Heart right ventricle (tissue), 16 donors: ENCODE results near the gene EFCAB6. TPM values are rescaled to one million over a fixed set of nuclear protein-coding genes. Genes with fewer than 3 reads are reported as not detected.

Experiments used
- ATAC-seq, 8 donors: fragments of 200-7000 bp; cut with Tn5 transposase; one replicate each; pipeline ENCODE4 v1.9.1; 2020; ENCODE audit warnings: mild to moderate bottlenecking in 8 of 8, moderate library complexity in 8 of 8, moderate number of reproducible peaks in 1 of 8
- DNase-seq, 2 donors: peaks; one replicate each; pipeline ENCODE4 v3.0.0-alpha.2; 2020
- H3K27ac ChIP-seq, 10 donors: fragments of 200-600 bp; sonication (generic) in 2 of 10; one replicate each; pipeline versions ENCODE4 v1.5.0 to v1.8.0; 2020 to 2022; ENCODE audit warnings: mild to moderate bottlenecking in 3 of 10
- H3K27me3 ChIP-seq, 7 donors: fragments of 200-600 bp; one replicate each; pipeline ENCODE4 v1.8.0; 2021 to 2022; ENCODE audit warnings: mild to moderate bottlenecking in 2 of 7
- H3K36me3 ChIP-seq, 9 donors: fragments of 200-600 bp; sonication (generic) in 1 of 9; one replicate each; pipeline versions ENCODE4 v1.5.0 to v1.8.0; 2020 to 2022; ENCODE audit warnings: mild to moderate bottlenecking in 2 of 9
- H3K4me1 ChIP-seq, 9 donors: fragments of 200-600 bp; sonication (generic) in 1 of 9; one replicate each; pipeline versions ENCODE4 v1.5.0 to v1.8.0; 2020 to 2022; ENCODE audit warnings: mild to moderate bottlenecking in 4 of 9
- H3K4me3 ChIP-seq, 10 donors: fragments of 200-600 bp; sonication (generic) in 2 of 10; one replicate each; pipeline versions ENCODE4 v1.5.0 to v1.8.0; 2020 to 2022; ENCODE audit warnings: mild to moderate bottlenecking in 7 of 10, moderate library complexity in 2 of 10
- H3K9me3 ChIP-seq, 11 donors: fragments of 200-600 bp in 10 of 11; sonication (generic) in 2 of 11; one replicate each; pipeline versions ENCODE4 v1.5.0 to v1.8.0; 2013 to 2022; ENCODE audit warnings: mild to moderate bottlenecking in 2 of 11, control low read depth in 1 of 11, moderate library complexity in 1 of 11
- CTCF ChIP-seq, 9 donors: fragments of 200-600 bp; sonication (generic) in 2 of 9; IDR thresholded peaks; one replicate each; pipeline versions ENCODE4 v1.5.0 to v1.8.0; 2021 to 2022; ENCODE audit warnings: antibody characterized with exemption in 9 of 9, mild to moderate bottlenecking in 5 of 9, moderate library complexity in 1 of 9
- WGBS, 2 donors: extraction: QIAGEN DNeasy Blood & Tissue Kit; methylation state at CpG; one replicate each; pipeline ENCODE4 v1.1.7; 2013; ENCODE audit warnings: inconsistent platforms in 1 of 2; 5-methylcytosine and 5-hydroxymethylcytosine counted together
- intact Hi-C, 10 donors: fragments of 100-400 bp; cut with DNase I; formaldehyde crosslinking; loops; one replicate each; pipeline versions ENCODE4 v1.11.1 to v1.14.2; 2022
- polyA plus RNA-seq, 2 donors: library from polyadenylated mRNA; stranded (reverse); fragments of 200-250 nt; gene quantifications; one replicate each; pipeline ENCODE4 v1.2.3, GENCODE V29; 2013
- total RNA-seq, 10 donors: library from RNA; stranded (reverse); fragmentation: NEBNext Ultra II Directional in 3 of 10; extraction: Animal tissue kit (Norgen Biotek cat#: 25700) in 3 of 10; gene quantifications; one replicate each; pipeline versions ENCODE4 v1.2.1 to v1.2.4, GENCODE V29; 2021 to 2023
- donor health status: Arrhythmogenic right ventricular cardiomyopathy.
- donor health status: ischemic (EF 13 %, LVEDD 7.1; RV severe dilation, severe dysfunction).
- donor health status: healthy with polysubstance abuse.
- donor health status: DM: no; HTN: yes; CAD: no.
- donor health status: DM: no; HTN: no; CAD: no.
- donor health status: ischemic (EF 25% LVEDD 6.9; RV normal size, moderate dysfunction).
- donor health status: ischemic (EF 25% LVEDD 5.7; RV mildly dilated, moderate dysfunction).
- donor health status: healthy.
- donor health status: DM: yes; HTN: yes; CAD: no.
- donor health status: Ischemic cardiomyopathy.
- donor health status: ischemic (EF 35%, LVEDD 5.7; RV mildly dilated, moderate dysfunction).
- donor health status: nonischemic (EF 11% LVEDD 7.7; RV severe dilation, severe dysfunction).
- donor health status: DM: yes; HTN: yes; CAD: no.
- donor health status: PGD.
- donor health status: ischemic (EF 29% LVEDD 5.4; RV normal size, mild dysfunction).
- donor health status: nonischemic (EF 23%, LVEDD 6.1; RV moderate dilation, normal function).

Gene EFCAB6
- total and polyA plus RNA-seq, 12 donors: 0.25 to 4.3 (median 1.8) TPM

DNA sequence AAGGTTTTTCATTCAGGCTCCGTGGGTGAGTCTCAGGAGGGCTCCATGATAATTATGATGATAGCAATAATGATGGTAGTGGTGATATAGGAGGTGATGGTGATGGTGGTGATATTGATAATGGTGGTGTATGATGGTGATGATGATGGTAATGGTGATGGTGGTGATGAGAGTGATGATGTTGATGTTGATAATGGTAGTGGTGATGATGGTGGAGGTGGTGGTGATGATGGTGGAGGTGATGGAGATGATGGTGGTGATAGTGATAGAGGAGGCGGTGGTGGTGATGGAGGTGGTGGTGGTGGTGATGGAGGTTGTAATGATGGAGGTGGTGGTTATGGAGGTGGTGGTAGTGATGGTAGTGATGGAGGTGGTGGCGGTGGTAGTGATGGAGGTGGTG is 320.9 kb downstream of the EFCAB6 start:
- WGBS, 2 donors: 61 to 68% methylated on average over 3 of the region's 3 CpGs
- H3K4me3 ChIP-seq: no peak overlapping the region
- no peak for TF ChIP-seq CTCF (IDR thresholded peaks at IDR 0.05)
- no peaks in the 10 kb centered on the region for H3K36me3 ChIP-seq
- peaks cover 0 to 37% (median 28%) of the 10 kb centered on the region in 7 donors for H3K27me3 ChIP-seq
- H3K9me3 ChIP-seq: no peaks in the 10 kb centered on the region
- ATAC-seq: no peak
- DNase-seq: no peak
- no peak overlapping the region for H3K27ac ChIP-seq
- peaks cover 0 to 3% (median 0%) of the 10 kb centered on the region in 9 donors for H3K4me1 ChIP-seq
- intact Hi-C loops: no loop called here

DNA sequence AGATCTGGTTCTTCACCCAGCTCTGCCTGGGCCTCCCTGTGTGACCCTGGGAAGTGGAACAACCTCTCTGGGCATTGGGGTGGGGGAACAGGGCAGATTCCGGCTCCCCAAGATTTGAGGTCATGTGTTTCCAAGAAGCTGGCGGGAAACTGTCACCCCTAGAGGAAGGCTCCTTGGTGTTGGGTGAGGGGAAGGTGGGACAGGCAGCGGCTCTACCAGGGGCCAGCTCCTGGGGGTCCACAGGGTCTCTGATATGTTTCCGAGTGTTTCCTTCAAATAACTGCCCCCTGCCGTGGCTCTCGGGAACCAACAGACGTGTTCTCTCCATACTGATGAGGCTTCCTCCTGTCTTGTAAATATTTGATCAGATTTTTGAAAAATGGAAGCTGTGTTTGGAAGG is 321.8 kb downstream of the EFCAB6 start:
- Histone ChIP-seq H3K27me3 (peaks cover 0 to 43% (median 35%) of the 10 kb centered on the region in 7 donors), H3K36me3 (no peaks in the 10 kb centered on the region), H3K4me1 (peaks cover 0 to 3% (median 0%) of the 10 kb centered on the region in 9 donors), H3K4me3 (no peak overlapping the region), H3K27ac (no peak overlapping the region), H3K9me3 (no peaks in the 10 kb centered on the region)
- WGBS, 2 donors: 84 to 85% methylated on average over 7 of the region's 7 CpGs
- no peak for TF ChIP-seq CTCF (IDR thresholded peaks at IDR 0.05)
- intact Hi-C loops: no loop called here
- ATAC-seq (no peak), DNase-seq (no peak)

DNA sequence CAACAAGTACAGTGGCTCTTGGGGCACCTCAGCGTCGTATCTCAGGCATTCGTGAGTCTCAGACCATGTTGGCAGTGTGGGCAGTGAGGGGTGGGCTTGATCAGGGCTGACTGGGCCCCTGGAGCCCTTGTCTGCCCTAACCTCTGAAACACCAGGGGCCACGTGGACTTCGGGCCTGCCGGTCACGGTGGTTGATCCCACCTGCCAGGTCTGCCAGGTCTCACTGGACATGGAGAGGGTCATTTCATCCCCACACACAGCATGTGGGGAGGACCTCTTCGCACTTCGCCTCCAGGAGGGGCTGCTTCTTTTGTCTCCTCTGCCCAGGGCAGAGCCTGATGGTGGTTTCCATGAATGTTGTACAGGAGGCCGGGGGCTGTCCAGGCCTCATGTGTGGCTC is 323.2 kb downstream of the EFCAB6 start:
- TF ChIP-seq CTCF (IDR thresholded peaks at IDR 0.05): no peak
- Histone ChIP-seq H3K4me3 (no peak overlapping the region), H3K36me3 (no peaks in the 10 kb centered on the region), H3K27ac (no peak overlapping the region), H3K4me1 (peaks cover 0 to 3% (median 0%) of the 10 kb centered on the region in 9 donors), H3K27me3 (peaks cover 0 to 56% (median 40%) of the 10 kb centered on the region in 7 donors), H3K9me3 (no peaks in the 10 kb centered on the region)
- 65 to 67% methylated on average over 10 of the region's 10 CpGs for WGBS, 2 donors
- peak in 1 of 8 donors; percentile 20 for ATAC-seq
- intact Hi-C loops: no loop called here
- DNase-seq: no peak

DNA sequence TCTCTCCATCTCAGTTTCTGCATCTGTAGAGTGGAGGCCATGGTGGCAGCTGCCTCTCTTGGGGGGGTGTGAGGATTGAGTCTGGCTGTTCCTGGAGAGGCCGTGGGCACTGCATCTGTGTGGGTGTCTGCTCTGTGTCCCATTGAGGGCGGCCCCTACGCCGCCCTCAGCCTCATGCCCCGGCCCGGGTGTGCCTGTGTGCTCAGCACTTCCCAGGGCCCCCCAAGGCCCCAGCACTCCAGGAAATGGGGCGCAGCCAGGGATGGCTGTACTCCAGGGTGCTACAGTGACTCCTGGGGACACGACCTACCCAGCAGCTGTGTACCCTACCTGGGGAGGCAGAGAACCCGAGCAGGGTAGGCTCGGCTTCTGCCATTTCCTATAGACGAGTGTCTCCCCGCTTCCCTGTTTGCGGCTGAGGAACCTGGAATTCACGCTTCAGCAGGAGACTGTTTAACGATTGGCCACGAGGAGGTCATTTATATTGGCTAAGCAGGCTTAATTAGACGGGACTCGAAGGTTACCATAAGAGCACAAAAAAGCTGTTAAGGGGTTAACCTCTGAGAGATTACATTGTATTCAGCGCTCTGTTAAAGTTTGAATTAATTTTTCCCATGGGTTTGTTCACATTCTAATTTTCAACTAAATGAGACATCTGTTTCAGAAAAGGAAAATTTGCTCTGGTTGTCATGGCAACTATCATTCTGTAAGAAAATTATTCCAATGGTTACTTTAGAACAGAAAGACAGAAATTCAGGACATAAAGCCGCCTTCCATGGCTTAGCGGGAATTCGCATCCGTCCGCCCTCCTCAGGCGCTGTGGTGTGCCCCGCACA is 323.9 kb downstream of the EFCAB6 start:
- no peak for DNase-seq
- no peaks in the 10 kb centered on the region for H3K36me3 ChIP-seq
- H3K27ac ChIP-seq: no peak overlapping the region
- no peaks in the 10 kb centered on the region for H3K9me3 ChIP-seq
- peak in 1 of 8 donors; percentile 24 for ATAC-seq
- 44 to 45% methylated on average over 26 of the region's 26 CpGs for WGBS, 2 donors
- peaks cover 0 to 59% (median 46%) of the 10 kb centered on the region in 7 donors for H3K27me3 ChIP-seq
- no peak for TF ChIP-seq CTCF (IDR thresholded peaks at IDR 0.05)
- H3K4me1 ChIP-seq: peaks cover 0 to 3% (median 0%) of the 10 kb centered on the region in 9 donors
- intact Hi-C loops: no loop called here
- no peak overlapping the region for H3K4me3 ChIP-seq
